Gastrocnemius medialis (tissue), 4 donors: ENCODE data around the gene PCDH9. TPM values are rescaled to one million over a fixed set of nuclear protein-coding genes. Genes with fewer than 3 reads are reported as not detected.

Experiments used
- ATAC-seq, 2 donors: fragments of 150-250 bp; one replicate each; pipeline ENCODE4 v1.9.1; 2016
- DNase-seq, 2 donors: peaks; one replicate each; pipeline ENCODE4 v3.0.0-alpha.2; 2019
- H3K27ac ChIP-seq, 4 donors: fragments of 200-600 bp; sonication (generic); 1 replicate in 1 of 4; 2 replicates in 3 of 4; pipeline ENCODE4 v1.5.1; 2016 to 2018; ENCODE audit warnings: mild to moderate bottlenecking in 2 of 4, moderate library complexity in 1 of 4
- H3K27me3 ChIP-seq, 3 donors: fragments of 200-600 bp; sonication (generic) in 2 of 3; 1 replicate in 1 of 3; 2 replicates in 2 of 3; pipeline versions ENCODE4 v1.5.1 to v1.6.0; 2016 to 2019; ENCODE audit warnings: mild to moderate bottlenecking in 1 of 3, moderate library complexity in 1 of 3
- H3K36me3 ChIP-seq, 2 donors: fragments of 200-600 bp; sonication (generic) in 1 of 2; one replicate each; pipeline ENCODE4 v1.5.1; 2017 to 2018
- H3K4me1 ChIP-seq, 2 donors: fragments of 200-600 bp; sonication (generic) in 1 of 2; one replicate each; pipeline ENCODE4 v1.5.1; 2016 to 2017; ENCODE audit warnings: mild to moderate bottlenecking in 2 of 2
- H3K4me3 ChIP-seq, 4 donors: fragments of 200-600 bp; sonication (generic) in 3 of 4; 1 replicate in 1 of 4; 2 replicates in 3 of 4; pipeline ENCODE4 v1.5.1; 2016 to 2019; ENCODE audit warnings: mild to moderate bottlenecking in 2 of 4
- H3K9me3 ChIP-seq, 3 donors: fragments of 200-600 bp; sonication (generic) in 2 of 3; 1 replicate in 1 of 3; 2 replicates in 2 of 3; pipeline ENCODE4 v1.5.1; 2016 to 2019
- CTCF ChIP-seq, 5 experiments: fragments of 450-650 bp in 3 of 5; fragments of 200-600 bp in 2 of 5; sonication (generic) in 2 of 5; IDR thresholded peaks in 4 of 5; conservative IDR thresholded peaks in 1 of 5; 1 replicate in 4 of 5; 2 replicates in 1 of 5; pipeline ENCODE4 v1.5.1; 2016 to 2019; ENCODE audit warnings: antibody characterized with exemption in 5 of 5, mild to moderate bottlenecking in 3 of 5, moderate library complexity in 3 of 5
- POLR2A ChIP-seq, 2 donors: fragments of 450-650 bp; IDR thresholded peaks; one replicate each; pipeline ENCODE4 v1.6.1; 2017; ENCODE audit warnings: antibody characterized with exemption in 2 of 2, mild to moderate bottlenecking in 2 of 2, moderate library complexity in 2 of 2
- in situ Hi-C, 4 donors: fragments of 200-750 bp; cut with MboI; loops; one replicate each; pipeline versions ENCODE4 v1.15.0 to v1.8.0; 2017; ENCODE audit warnings: low sequenced_read_pairs in 4 of 4
- intact Hi-C: fragments of 100-400 bp; cut with DNase I; formaldehyde crosslinking; loops from one replicate; pipeline ENCODE4 v1.15.1; 2023; ENCODE audit warnings: low total_unique reads
- total RNA-seq, 4 donors: library from RNA; depleted of rRNA; stranded (reverse); fragments of >200 nt; gene quantifications; one replicate each; pipeline versions ENCODE4 v1.1.0 to v1.2.3, GENCODE V29; 2016

PCDH9 gene
- total RNA-seq, 4 donors from 2014 or later: 1.4 to 2.1 (median 1.9) TPM

- Histone ChIP-seq H3K9me3 (no peaks in the 10 kb centered on the region), H3K4me1 (peaks cover 0 to 9% of the 10 kb centered on the region in 2 donors), H3K27ac (no peak overlapping the region), H3K27me3 (no peaks in the 10 kb centered on the region), H3K4me3 (no peak overlapping the region), H3K36me3 (no peaks in the 10 kb centered on the region)
- no peak for TF ChIP-seq CTCF (IDR thresholded peaks at IDR 0.05 in 4 of 5, conservative IDR thresholded peaks at IDR 0.05 in 1 of 5)
- TF ChIP-seq POLR2A (IDR thresholded peaks at IDR 0.05): no peak
- intact Hi-C loops: no loop called here
- DNase-seq (no peak), ATAC-seq (no peak)
- in situ Hi-C loops: no loop called here
Measured at GRCh38 chr13:67131393-67131792, 98.7 kb downstream of the PCDH9 start.

GRCh38 chr13:67130444-67130843, 99.7 kb downstream of the PCDH9 start:
- Histone ChIP-seq H3K27me3 (no peaks in the 10 kb centered on the region), H3K4me1 (peaks cover 0 to 9% of the 10 kb centered on the region in 2 donors), H3K4me3 (no peak overlapping the region), H3K9me3 (no peaks in the 10 kb centered on the region), H3K36me3 (no peaks in the 10 kb centered on the region), H3K27ac (no peak overlapping the region)
- TF ChIP-seq POLR2A (IDR thresholded peaks at IDR 0.05): no peak
- TF ChIP-seq CTCF (IDR thresholded peaks at IDR 0.05 in 4 of 5, conservative IDR thresholded peaks at IDR 0.05 in 1 of 5): no peak
- DNase-seq (no peak), ATAC-seq (no peak)
- intact Hi-C loops: no loop called here
- in situ Hi-C loops: no loop called here

GRCh38 chr13:67128136-67128535, 102.0 kb downstream of the PCDH9 start:
- TF ChIP-seq POLR2A (IDR thresholded peaks at IDR 0.05): no peak
- no peak for TF ChIP-seq CTCF (IDR thresholded peaks at IDR 0.05 in 4 of 5, conservative IDR thresholded peaks at IDR 0.05 in 1 of 5)
- Histone ChIP-seq H3K27me3 (no peaks in the 10 kb centered on the region), H3K4me3 (no peak overlapping the region), H3K9me3 (no peaks in the 10 kb centered on the region), H3K4me1 (no peaks in the 10 kb centered on the region), H3K36me3 (no peaks in the 10 kb centered on the region), H3K27ac (no peak overlapping the region)
- no peak for DNase-seq
- in situ Hi-C loops (no loop called here), intact Hi-C loops (no loop called here)
- ATAC-seq: no peak

DNA sequence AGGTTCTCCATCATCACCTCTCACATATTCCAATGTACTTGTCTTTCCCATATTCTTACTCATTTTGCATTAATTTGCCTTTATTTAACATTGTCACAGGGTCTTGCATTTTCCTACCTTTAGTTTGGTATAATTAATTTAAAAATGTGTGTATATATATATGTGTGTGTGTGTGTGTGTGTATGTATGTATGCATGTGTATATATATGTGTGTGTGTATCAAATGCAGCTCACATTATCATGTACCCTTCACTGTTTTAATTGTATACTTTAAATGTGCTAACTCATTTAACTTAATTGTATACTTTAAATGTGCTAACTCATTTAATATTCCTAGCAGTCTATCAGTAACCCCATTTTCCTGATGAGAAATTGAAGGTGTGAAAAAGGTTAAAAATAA, 104.5 kb downstream of the PCDH9 start:
- H3K27me3 ChIP-seq: no peaks in the 10 kb centered on the region
- TF ChIP-seq POLR2A (IDR thresholded peaks at IDR 0.05) (no peak), CTCF (IDR thresholded peaks at IDR 0.05 in 4 of 5, conservative IDR thresholded peaks at IDR 0.05 in 1 of 5) (no peak)

GRCh38 chr13:67123165-67123564, 107.0 kb downstream of the PCDH9 start:
- Histone ChIP-seq H3K4me3 (no peak overlapping the region), H3K27ac (no peak overlapping the region), H3K36me3 (no peaks in the 10 kb centered on the region), H3K9me3 (no peaks in the 10 kb centered on the region), H3K4me1 (no peaks in the 10 kb centered on the region), H3K27me3 (no peaks in the 10 kb centered on the region)
- TF ChIP-seq CTCF (IDR thresholded peaks at IDR 0.05 in 4 of 5, conservative IDR thresholded peaks at IDR 0.05 in 1 of 5): no peak
- TF ChIP-seq POLR2A (IDR thresholded peaks at IDR 0.05): no peak
- in situ Hi-C loops: no loop called here
- DNase-seq (no peak), ATAC-seq (no peak)
- intact Hi-C loops: no loop called here

More for the DNA sequence above, 104.5 kb downstream of the PCDH9 start:
- ATAC-seq (no peak), DNase-seq (no peak)
- Histone ChIP-seq H3K36me3 (no peaks in the 10 kb centered on the region), H3K27ac (no peak overlapping the region), H3K4me3 (no peak overlapping the region), H3K9me3 (no peaks in the 10 kb centered on the region), H3K4me1 (no peaks in the 10 kb centered on the region)
- in situ Hi-C loops: no loop called here
- intact Hi-C loops: no loop called here
